BE2C (cell line): ENCODE data around the gene FOXJ2.

Source experiments
- DNase-seq: peaks from one replicate; pipeline ENCODE4 v3.0.0-alpha.2; 2020
- H3K27me3 ChIP-seq: fragments of 250-450 bp; sonication (Bioruptor Pico); 2 replicates; pipeline ENCODE4 v1.5.1; 2020; ENCODE audit warnings: mild to moderate bottlenecking
- H3K36me3 ChIP-seq: fragments of 250-450 bp; sonication (Bioruptor Pico); 2 replicates; pipeline ENCODE4 v1.5.1; 2020; ENCODE audit warnings: mild to moderate bottlenecking
- H3K4me1 ChIP-seq: fragments of 250-450 bp; sonication (Bioruptor Pico); 2 replicates; pipeline ENCODE4 v1.5.1; 2020
- H3K4me3 ChIP-seq: 2 replicates; pipeline ENCODE4 v1.5.1; 2011; ENCODE audit warnings: low read depth, low read length
- H3K9me3 ChIP-seq: fragments of 250-450 bp; sonication (Bioruptor Pico); 2 replicates; pipeline ENCODE4 v1.5.1; 2020
- TF ChIP-seq, protein P1 (sequence below): IDR thresholded peaks from 2 replicates; pipeline ENCODE4 v1.5.1; 2012; ENCODE audit warnings: mild to moderate bottlenecking, low read depth, low read length

FOXJ2 gene

DNA sequence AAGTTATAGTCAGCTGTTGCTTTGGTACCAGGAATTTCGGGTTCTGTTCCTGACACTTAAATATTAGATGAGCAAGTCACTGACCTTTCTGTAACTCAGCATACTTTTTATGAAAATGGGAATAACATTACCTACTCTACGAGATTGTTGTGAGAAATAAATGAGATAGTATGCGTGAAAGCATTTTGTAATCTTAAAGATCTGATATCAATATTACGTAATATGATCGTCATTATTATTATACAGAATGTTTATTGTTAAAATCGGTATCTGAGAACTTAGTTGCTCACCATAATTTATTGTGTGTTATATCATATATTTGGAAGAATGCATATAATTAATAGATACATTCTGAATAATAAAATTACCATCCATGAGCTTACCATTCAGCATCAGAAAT is 43.4 kb downstream of the FOXJ2 start:
- Histone ChIP-seq H3K9me3 (no peaks in the 10 kb centered on the region), H3K4me1 (peaks cover 15% of the 10 kb centered on the region), H3K36me3 (no peaks in the 10 kb centered on the region), H3K27me3 (no peaks in the 10 kb centered on the region), H3K4me3 (no peak overlapping the region)
- TF ChIP-seq, protein P1, sequence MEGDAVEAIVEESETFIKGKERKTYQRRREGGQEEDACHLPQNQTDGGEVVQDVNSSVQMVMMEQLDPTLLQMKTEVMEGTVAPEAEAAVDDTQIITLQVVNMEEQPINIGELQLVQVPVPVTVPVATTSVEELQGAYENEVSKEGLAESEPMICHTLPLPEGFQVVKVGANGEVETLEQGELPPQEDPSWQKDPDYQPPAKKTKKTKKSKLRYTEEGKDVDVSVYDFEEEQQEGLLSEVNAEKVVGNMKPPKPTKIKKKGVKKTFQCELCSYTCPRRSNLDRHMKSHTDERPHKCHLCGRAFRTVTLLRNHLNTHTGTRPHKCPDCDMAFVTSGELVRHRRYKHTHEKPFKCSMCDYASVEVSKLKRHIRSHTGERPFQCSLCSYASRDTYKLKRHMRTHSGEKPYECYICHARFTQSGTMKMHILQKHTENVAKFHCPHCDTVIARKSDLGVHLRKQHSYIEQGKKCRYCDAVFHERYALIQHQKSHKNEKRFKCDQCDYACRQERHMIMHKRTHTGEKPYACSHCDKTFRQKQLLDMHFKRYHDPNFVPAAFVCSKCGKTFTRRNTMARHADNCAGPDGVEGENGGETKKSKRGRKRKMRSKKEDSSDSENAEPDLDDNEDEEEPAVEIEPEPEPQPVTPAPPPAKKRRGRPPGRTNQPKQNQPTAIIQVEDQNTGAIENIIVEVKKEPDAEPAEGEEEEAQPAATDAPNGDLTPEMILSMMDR = no peak
- DNase-seq = no peak

DNA sequence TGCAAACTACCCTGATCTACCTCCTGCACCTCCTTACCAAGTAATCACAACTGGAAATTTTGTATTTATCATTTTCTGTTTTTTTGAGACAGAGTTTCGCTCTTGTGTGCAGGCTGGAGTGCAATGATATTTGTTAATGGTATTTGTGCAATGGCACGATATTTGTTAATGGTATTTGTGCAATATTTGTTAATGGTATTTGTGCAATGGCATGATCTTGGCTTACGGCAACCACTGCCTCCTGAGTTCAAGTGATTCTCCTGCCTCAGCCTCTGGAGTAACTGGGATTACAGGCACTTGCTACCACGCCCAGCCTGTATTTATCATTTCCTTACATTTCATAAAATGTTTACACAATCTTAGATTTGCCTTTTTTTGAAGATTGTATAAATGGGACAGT is 43.9 kb downstream of the FOXJ2 start:
- Histone ChIP-seq H3K4me3 (no peak overlapping the region), H3K36me3 (no peaks in the 10 kb centered on the region), H3K27me3 (no peaks in the 10 kb centered on the region), H3K4me1 (peaks cover 15% of the 10 kb centered on the region), H3K9me3 (no peaks in the 10 kb centered on the region)
- no peak for DNase-seq
- TF ChIP-seq, protein P1 = no peak

DNA sequence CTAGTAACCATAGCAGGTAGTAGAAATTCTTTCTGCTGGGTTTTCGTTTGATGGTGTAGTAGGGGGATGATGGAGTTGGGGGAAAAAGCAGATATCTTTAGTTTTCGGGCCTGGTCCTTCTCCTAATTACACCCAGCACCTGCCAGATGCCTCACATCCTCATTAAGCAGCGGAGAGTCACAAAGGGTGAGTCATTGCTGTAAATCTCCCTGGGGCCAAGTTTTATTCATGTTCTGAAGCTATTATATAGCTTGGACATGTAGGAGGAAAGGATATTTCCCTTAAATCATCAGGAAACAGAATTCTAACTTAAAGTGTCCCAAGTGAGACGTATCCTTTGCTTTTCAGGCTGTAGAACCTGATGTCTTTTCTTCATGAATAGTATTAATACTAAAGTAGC is 44.7 kb downstream of the FOXJ2 start:
- Histone ChIP-seq H3K4me3 (no peak overlapping the region), H3K27me3 (no peaks in the 10 kb centered on the region), H3K4me1 (peaks cover 15% of the 10 kb centered on the region), H3K36me3 (no peaks in the 10 kb centered on the region), H3K9me3 (no peaks in the 10 kb centered on the region)
- peak; percentile 49 for DNase-seq
- TF ChIP-seq, protein P1 = no peak

DNA sequence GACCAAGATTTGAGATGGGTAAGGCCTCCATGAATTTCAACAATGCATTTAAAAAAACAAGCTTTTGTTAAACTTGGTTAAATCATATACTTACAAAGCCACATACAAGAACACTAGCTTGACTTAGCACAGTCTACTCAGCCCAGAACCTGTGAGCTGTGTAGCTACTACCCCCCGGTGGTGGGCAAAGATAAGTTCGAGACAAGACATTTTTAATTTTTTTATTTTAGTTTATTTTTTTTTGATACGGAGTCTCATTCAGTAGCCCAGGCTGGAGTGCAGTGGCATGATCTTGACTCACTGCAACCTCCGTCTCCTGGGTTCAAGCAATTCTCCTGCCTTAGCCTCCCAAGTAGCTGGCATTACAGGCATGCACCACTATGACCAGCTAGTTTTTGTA is 45.9 kb downstream of the FOXJ2 start:
- Histone ChIP-seq H3K4me3 (no peak overlapping the region), H3K27me3 (no peaks in the 10 kb centered on the region), H3K4me1 (peaks cover 15% of the 10 kb centered on the region), H3K36me3 (no peaks in the 10 kb centered on the region), H3K9me3 (no peaks in the 10 kb centered on the region)
- TF ChIP-seq, protein P1 = peak; percentile 61
- peak; percentile 66 for DNase-seq

DNA sequence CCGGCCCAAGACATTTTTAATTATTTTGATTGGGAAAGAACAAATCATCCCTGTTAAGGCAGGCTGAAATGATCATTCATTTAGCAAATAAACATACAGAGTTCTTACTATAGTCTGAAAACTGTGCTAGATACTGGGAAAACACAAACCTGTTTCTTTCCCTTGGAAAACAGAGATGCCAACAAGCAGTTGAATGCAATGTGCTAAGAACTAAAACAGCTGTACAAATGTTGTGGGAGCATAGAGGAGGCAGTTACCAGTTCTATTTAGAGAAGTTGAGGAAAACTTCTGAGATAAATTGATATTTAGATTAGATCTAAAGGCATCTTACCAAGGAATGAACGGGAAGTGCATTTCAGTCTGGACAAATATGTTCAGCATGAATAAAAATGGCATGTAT is 46.4 kb downstream of the FOXJ2 start:
- TF ChIP-seq, protein P1 = no peak

DNA sequence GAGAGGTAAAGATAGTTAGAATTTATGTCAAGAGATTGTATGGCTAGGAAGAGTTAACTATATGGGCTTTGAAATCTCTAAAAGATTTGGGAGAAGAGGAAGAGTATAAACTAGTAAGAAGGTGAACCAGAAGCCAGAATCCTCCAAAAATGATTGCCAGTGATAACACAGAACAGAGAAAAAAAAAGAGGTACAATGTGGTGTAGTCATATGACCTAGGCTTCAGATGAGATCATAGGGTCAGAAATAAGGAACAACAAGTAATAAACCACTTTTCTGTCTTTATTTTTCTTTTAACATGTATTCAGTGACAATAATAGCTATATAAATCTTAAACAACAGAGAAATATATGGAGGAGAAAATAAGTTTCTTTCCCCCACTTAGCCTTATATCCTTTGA is 47.6 kb downstream of the FOXJ2 start:
- TF ChIP-seq, protein P1 = no peak
- no peaks in the 10 kb centered on the region for H3K9me3 ChIP-seq
- H3K36me3 ChIP-seq = no peaks in the 10 kb centered on the region; the same call in 1 of the 2 replicates
- DNase-seq = no peak
- H3K4me3 ChIP-seq = no peak overlapping the region
- no peaks in the 10 kb centered on the region for H3K27me3 ChIP-seq
- peaks cover 15% of the 10 kb centered on the region for H3K4me1 ChIP-seq

More for the DNA sequence above, 46.4 kb downstream of the FOXJ2 start:
- Histone ChIP-seq H3K27me3 (no peaks in the 10 kb centered on the region), H3K36me3 (no peaks in the 10 kb centered on the region; the same call in 1 of the 2 replicates), H3K4me1 (peaks cover 15% of the 10 kb centered on the region), H3K4me3 (no peak overlapping the region), H3K9me3 (no peaks in the 10 kb centered on the region)
- DNase-seq = no peak
